Astrocyte of the spinal cord (primary cell): ENCODE measurements around the gene PPFIA3.
"Not testable (repeated sequence)": the region's sequence is repeated elsewhere in the genome, so short reads cannot be mapped to it uniquely, and the experiment has no call there.

ENCODE experiments used
- DNase-seq: peaks from one replicate; pipeline ENCODE4 v3.0.0; 2011; ENCODE audit warnings: low read depth, low spot score
- H3K4me3 ChIP-seq: 2 replicates; pipeline ENCODE4 v1.5.1; 2011; ENCODE audit warnings: low read depth, mild to moderate bottlenecking, low read length, moderate library complexity
- CTCF ChIP-seq: IDR thresholded peaks from 2 replicates; pipeline ENCODE4 v1.5.1; 2012; ENCODE audit warnings: low read depth, mild to moderate bottlenecking, low read length, inconsistent platforms
- in situ Hi-C: cut with HindIII; loops from 2 replicates; pipeline ENCODE4 v1.10.0; 2017; ENCODE audit warnings: low sequenced_read_pairs

The PPFIA3 gene

DNA sequence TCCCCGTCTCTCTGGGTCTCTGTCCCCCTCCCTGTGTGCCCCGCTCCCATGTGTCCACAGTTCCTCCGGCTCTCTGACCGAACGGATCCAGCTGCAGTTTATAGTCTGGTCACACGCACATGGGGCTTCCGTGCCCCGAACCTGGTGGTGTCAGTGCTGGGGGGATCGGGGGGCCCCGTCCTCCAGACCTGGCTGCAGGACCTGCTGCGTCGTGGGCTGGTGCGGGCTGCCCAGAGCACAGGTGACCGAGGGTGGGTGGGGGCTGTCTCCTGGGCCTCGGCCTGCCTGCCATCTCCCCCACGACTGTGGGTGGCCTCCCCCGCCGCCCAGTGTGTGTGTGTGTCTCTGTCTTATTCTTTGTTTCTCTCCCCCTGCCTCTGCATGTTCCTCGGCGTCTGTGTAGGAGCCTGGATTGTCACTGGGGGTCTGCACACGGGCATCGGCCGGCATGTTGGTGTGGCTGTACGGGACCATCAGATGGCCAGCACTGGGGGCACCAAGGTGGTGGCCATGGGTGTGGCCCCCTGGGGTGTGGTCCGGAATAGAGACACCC is 48.6 kb downstream of the PPFIA3 start:
- no peak overlapping the region for H3K4me3 ChIP-seq
- DNase-seq = no peak
- in situ Hi-C loops = no loop called here
- TF ChIP-seq CTCF = no peak

- TF ChIP-seq CTCF = no peak
- no peak overlapping the region for H3K4me3 ChIP-seq
- in situ Hi-C loops = no loop called here
- DNase-seq = no peak
These were observed 49.1 kb downstream of the PPFIA3 start for GRCh38 chr19:49168421-49168820.

GRCh38 chr19:49173198-49173597 is 53.9 kb downstream of the PPFIA3 start:
- H3K4me3 ChIP-seq = no peak overlapping the region
- DNase-seq = no peak
- in situ Hi-C loops = no loop called here
- TF ChIP-seq CTCF = no peak

DNA sequence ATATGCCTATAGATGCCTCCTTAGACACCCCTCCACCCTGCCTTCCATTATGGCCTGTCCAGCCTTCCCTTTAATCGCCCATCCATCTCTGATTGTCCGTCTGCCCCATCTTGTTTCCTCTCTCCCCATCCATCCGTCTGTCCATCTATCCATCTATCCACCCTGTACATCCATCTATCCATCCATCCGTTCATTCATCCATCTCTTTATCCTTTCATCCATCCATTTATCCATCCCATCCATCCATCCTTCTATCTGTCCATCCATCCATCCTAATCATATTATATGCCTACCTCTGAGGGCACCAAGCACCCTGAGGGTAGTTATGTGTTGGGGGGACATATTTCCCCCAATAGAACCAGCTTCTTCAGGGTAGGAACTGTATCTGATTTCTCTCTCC is 61.3 kb downstream of the PPFIA3 start:
- DNase-seq = no peak
- H3K4me3 ChIP-seq = no peak overlapping the region
- in situ Hi-C loops = no loop called here
- TF ChIP-seq CTCF = no peak

- not testable (repeated sequence) for H3K4me3 ChIP-seq
These were observed 62.9 kb downstream of the PPFIA3 start for GRCh38 chr19:49182010-49182847.

DNA sequence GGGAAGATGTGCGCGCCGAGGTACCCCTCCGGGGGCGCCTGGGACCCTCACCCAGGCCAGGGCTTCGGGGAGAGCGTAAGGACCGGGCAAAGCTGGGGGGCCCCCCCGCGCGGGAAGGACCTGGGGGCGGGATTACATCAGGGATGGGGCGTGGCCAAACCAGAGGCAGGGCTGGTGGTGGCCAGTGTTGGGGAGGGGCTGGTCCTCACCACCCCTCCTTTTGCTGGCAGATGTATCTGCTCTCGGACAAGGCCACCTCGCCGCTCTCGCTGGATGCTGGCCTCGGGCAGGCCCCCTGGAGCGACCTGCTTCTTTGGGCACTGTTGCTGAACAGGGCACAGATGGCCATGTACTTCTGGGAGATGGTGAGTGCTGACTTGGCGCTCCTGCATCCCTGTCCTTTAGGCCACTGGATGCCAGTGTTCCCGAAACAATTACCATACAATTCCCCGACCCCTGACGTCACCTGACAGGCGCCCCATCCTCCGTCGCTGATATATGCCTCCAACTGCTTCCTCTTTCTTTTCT is 63.6 kb downstream of the PPFIA3 start:
- TF ChIP-seq CTCF = no peak
- in situ Hi-C loops = no loop called here
- H3K4me3 ChIP-seq = no peak overlapping the region
- no peak for DNase-seq

More at GRCh38 chr19:49182010-49182847, 62.9 kb downstream of the PPFIA3 start:
- DNase-seq, in situ Hi-C loops: not testable (repeated sequence)

- no peak overlapping the region for H3K4me3 ChIP-seq
- DNase-seq = no peak
- no peak for TF ChIP-seq CTCF
- in situ Hi-C loops = no loop called here
These were observed 66.8 kb downstream of the PPFIA3 start for GRCh38 chr19:49186108-49186507.
